ENCODE data around the gene ZCCHC9.
A peak's percentile ranks its signal among the peaks of the same experiment; 100 is the strongest.
"Not testable (repeated sequence)": the region's sequence is repeated elsewhere in the genome, so short reads cannot be mapped to it uniquely, and the experiment has no call there.

ZCCHC9 gene

GRCh38 chr5:81301271-81302015 is at the start of gene ZCCHC9:
ZCCHC9 (plus strand) TSS chr5:81301587; CDS start chr5:81304758, 3,171 bp downstream.
- DNase-seq = peak; percentile 95

- DNase-seq = no peak
These were observed 49.5 kb upstream of the ZCCHC9 start for GRCh38 chr5:81251922-81252321.

- no peak for DNase-seq
These were observed 48.5 kb upstream of the ZCCHC9 start for GRCh38 chr5:81252904-81253303.

GRCh38 chr5:81253875-81254274 is 47.5 kb upstream of the ZCCHC9 start:
- DNase-seq = no peak

GRCh38 chr5:81254886-81255559 is 46.4 kb upstream of the ZCCHC9 start:
- no peak for DNase-seq

GRCh38 chr5:81256766-81257165 is 44.6 kb upstream of the ZCCHC9 start:
- DNase-seq = no peak

GRCh38 chr5:81262796-81263195 is 38.6 kb upstream of the ZCCHC9 start:
- DNase-seq = not testable (repeated sequence)

GRCh38 chr5:81265101-81265500 is 36.3 kb upstream of the ZCCHC9 start:
- DNase-seq = no peak

- DNase-seq = peak; percentile 7
These were observed 32.7 kb upstream of the ZCCHC9 start for GRCh38 chr5:81268521-81269196.

GRCh38 chr5:81269751-81270393 is 31.5 kb upstream of the ZCCHC9 start:
- no peak for DNase-seq

GRCh38 chr5:81270394-81271027 is 30.9 kb upstream of the ZCCHC9 start:
- not testable (repeated sequence) for DNase-seq

GRCh38 chr5:81283976-81284375 is 17.4 kb upstream of the ZCCHC9 start:
- DNase-seq = no peak

GRCh38 chr5:81286059-81286617 is 15.2 kb upstream of the ZCCHC9 start:
- DNase-seq = no peak

- DNase-seq = peak; percentile 45
These were observed 13.4 kb upstream of the ZCCHC9 start for GRCh38 chr5:81288021-81288433.

- no peak for DNase-seq
These were observed 11.2 kb upstream of the ZCCHC9 start for GRCh38 chr5:81290146-81290545.

GRCh38 chr5:81292130-81292529 is 9.3 kb upstream of the ZCCHC9 start:
- DNase-seq = no peak

- not testable (repeated sequence) for DNase-seq
These were observed 7.4 kb upstream of the ZCCHC9 start for GRCh38 chr5:81294021-81294420.

- peak; percentile 62 for DNase-seq
These were observed 3.9 kb upstream of the ZCCHC9 start for GRCh38 chr5:81297531-81297930.

- no peak for DNase-seq
These were observed 491 bp upstream of the ZCCHC9 start for GRCh38 chr5:81300921-81301270.

- no peak for DNase-seq
These were observed 1.2 kb downstream of the ZCCHC9 start for GRCh38 chr5:81302596-81302995.

GRCh38 chr5:81303563-81303962 is 2.2 kb downstream of the ZCCHC9 start:
- no peak for DNase-seq

GRCh38 chr5:81305785-81306184 is 4.4 kb downstream of the ZCCHC9 start:
- peak; percentile 62 for DNase-seq

GRCh38 chr5:81308836-81309235 is 7.4 kb downstream of the ZCCHC9 start:
- DNase-seq = no peak
